ENCODE results near the gene KIF6. TPM values are rescaled to one million over a fixed set of nuclear protein-coding genes. Genes with fewer than 3 reads are reported as not detected.

The KIF6 gene
- total and polyA plus RNA-seq, 2 donors (not counting 1 experiment from before 2014, with no cell fraction given) = not detected

GRCh38 chr6:39441986-39442385 is 283.2 kb downstream of the KIF6 start:
- ATAC-seq (ENCODE audit: low read depth) (no peak), DNase-seq (no peak)
- Histone ChIP-seq H3K4me3 (ENCODE audit: control extremely low read depth in 1 of 5, extremely low read depth in 1 of 5, insufficient read depth in 1 of 5, low read depth in 2 of 5, low read length in 4 of 5) (no peak overlapping the region), H3K9me3 (ENCODE audit: control extremely low read depth in 1 of 3, control insufficient read depth in 2 of 3, insufficient read depth in 1 of 3, low read length in 2 of 3) (no peaks in the 10 kb centered on the region), H4K20me1 (ENCODE audit: control insufficient read depth, insufficient read depth, low read length, poor library complexity, severe bottlenecking) (no peaks in the 10 kb centered on the region), H3K4me2 (replicated peaks; ENCODE audit: low read depth, low read length, poor library complexity, severe bottlenecking) (no peak overlapping the region), H3K27ac (ENCODE audit: low read length in 2 of 2) (no peak overlapping the region), H3K9ac (ENCODE audit: low read length) (no peak overlapping the region), H3K27me3 (replicated peaks in 1 of 4; ENCODE audit: control extremely low read depth in 1 of 4, control insufficient read depth in 3 of 4, insufficient read depth in 4 of 4, low read length in 3 of 4) (no peaks in the 10 kb centered on the region), H2AFZ (ENCODE audit: insufficient read depth, low read depth, low read length, poor library complexity, severe bottlenecking) (no peak overlapping the region), H3K4me1 (ENCODE audit: control insufficient read depth in 2 of 2, insufficient read depth in 2 of 2, low read length in 2 of 2) (no peaks in the 10 kb centered on the region), H3K36me3 (replicated peaks in 1 of 2; ENCODE audit: control extremely low read depth in 1 of 2, control insufficient read depth in 1 of 2, extremely low read depth in 1 of 2, insufficient read depth in 2 of 2, low read length in 1 of 2) (no peaks in the 10 kb centered on the region), H3K79me2 (ENCODE audit: control insufficient read depth, insufficient read depth, low read length) (no peaks in the 10 kb centered on the region)
- H3K4me1 Mint-ChIP-seq = no peaks in the 10 kb centered on the region
- intact Hi-C loops (cut with micrococcal nuclease) = no loop called here
- no peak overlapping the region for H3K4me3 Mint-ChIP-seq
- TF ChIP-seq EZH2 (IDR thresholded peaks at IDR 0.05; ENCODE audit: borderline replicate concordance, insufficient read depth, low read depth, low read length, poor library complexity, severe bottlenecking) (no peak), CTCF (IDR thresholded peaks at IDR 0.05) (no peak)
- no peak overlapping the region for H3K27ac Mint-ChIP-seq
- ChIA-PET CTCF (no interaction called here), POLR2A (no interaction called here)
- H3K9me3 Mint-ChIP-seq (ENCODE audit: insufficient read depth) = no peaks in the 10 kb centered on the region
- WGBS (ENCODE audit: insufficient coverage) = 100% methylated on average over 1 of the region's 4 CpGs
- H3K27me3 Mint-ChIP-seq = peaks cover 9% of the 10 kb centered on the region

- Histone ChIP-seq H3K27me3 (replicated peaks in 1 of 4; ENCODE audit: control extremely low read depth in 1 of 4, control insufficient read depth in 3 of 4, insufficient read depth in 4 of 4, low read length in 3 of 4) (no peaks in the 10 kb centered on the region), H3K4me1 (ENCODE audit: control insufficient read depth in 2 of 2, insufficient read depth in 2 of 2, low read length in 2 of 2) (no peaks in the 10 kb centered on the region), H3K9ac (ENCODE audit: low read length) (no peak overlapping the region), H3K79me2 (ENCODE audit: control insufficient read depth, insufficient read depth, low read length) (no peaks in the 10 kb centered on the region), H3K4me3 (ENCODE audit: control extremely low read depth in 1 of 5, extremely low read depth in 1 of 5, insufficient read depth in 1 of 5, low read depth in 2 of 5, low read length in 4 of 5) (no peak overlapping the region), H4K20me1 (ENCODE audit: control insufficient read depth, insufficient read depth, low read length, poor library complexity, severe bottlenecking) (no peaks in the 10 kb centered on the region), H3K9me3 (ENCODE audit: control extremely low read depth in 1 of 3, control insufficient read depth in 2 of 3, insufficient read depth in 1 of 3, low read length in 2 of 3) (no peaks in the 10 kb centered on the region), H3K27ac (ENCODE audit: low read length in 2 of 2) (no peak overlapping the region), H3K36me3 (replicated peaks in 1 of 2; ENCODE audit: control extremely low read depth in 1 of 2, control insufficient read depth in 1 of 2, extremely low read depth in 1 of 2, insufficient read depth in 2 of 2, low read length in 1 of 2) (no peaks in the 10 kb centered on the region), H2AFZ (ENCODE audit: insufficient read depth, low read depth, low read length, poor library complexity, severe bottlenecking) (no peak overlapping the region), H3K4me2 (replicated peaks; ENCODE audit: low read depth, low read length, poor library complexity, severe bottlenecking) (no peak overlapping the region)
- DNase-seq (no peak), ATAC-seq (ENCODE audit: low read depth) (no peak)
- intact Hi-C loops (cut with micrococcal nuclease) = no loop called here
- 95% methylated on average over 2 of the region's 6 CpGs for WGBS (ENCODE audit: insufficient coverage)
- TF ChIP-seq CTCF (IDR thresholded peaks at IDR 0.05) (no peak), EZH2 (IDR thresholded peaks at IDR 0.05; ENCODE audit: borderline replicate concordance, insufficient read depth, low read depth, low read length, poor library complexity, severe bottlenecking) (no peak)
- H3K27ac Mint-ChIP-seq = no peak overlapping the region
- peaks cover 9% of the 10 kb centered on the region for H3K27me3 Mint-ChIP-seq
- no peak overlapping the region for H3K4me3 Mint-ChIP-seq
- POLR2A ChIA-PET = no interaction called here
- H3K9me3 Mint-ChIP-seq (ENCODE audit: insufficient read depth) = peaks cover 3% of the 10 kb centered on the region
- CTCF ChIA-PET = no interaction called here
- H3K4me1 Mint-ChIP-seq = no peaks in the 10 kb centered on the region
These were observed 283.9 kb downstream of the KIF6 start for GRCh38 chr6:39441301-39441700.

All from B cell (primary cell).